ENCODE measurements around the gene USP8. TPM values are rescaled to one million over a fixed set of nuclear protein-coding genes. Genes with fewer than 3 reads are reported as not detected.

USP8 gene
- polyA plus RNA-seq, 3 donors, result 32.1 to 62.4 (median 37.3) TPM

- Histone ChIP-seq H3K27ac (ENCODE audit: low read depth in 1 of 2, low read length in 2 of 2) (no peak overlapping the region), H2AFZ (ENCODE audit: insufficient read depth, low read depth, low read length, poor library complexity, severe bottlenecking) (no peak overlapping the region), H3K9me3 (replicated peaks in 1 of 2; ENCODE audit: control insufficient read depth in 1 of 2, insufficient read depth in 1 of 2, low read length in 2 of 2) (no peaks in the 10 kb centered on the region), H3K36me3 (replicated peaks in 1 of 2; ENCODE audit: control insufficient read depth in 1 of 2, insufficient read depth in 2 of 2, low read length in 2 of 2) (no peaks in the 10 kb centered on the region), H3K9ac (ENCODE audit: insufficient read depth, low read length, poor library complexity, severe bottlenecking) (no peak overlapping the region), H3K27me3 (ENCODE audit: control insufficient read depth in 2 of 2, insufficient read depth in 2 of 2, low read length in 2 of 2) (no peaks in the 10 kb centered on the region), H4K20me1 (ENCODE audit: insufficient read depth, low read length) (no peaks in the 10 kb centered on the region), H3K4me1 (ENCODE audit: control insufficient read depth in 1 of 2, insufficient read depth in 2 of 2, low read length in 2 of 2) (no peaks in the 10 kb centered on the region), H3K4me3 (replicated peaks in 1 of 3; ENCODE audit: low read depth in 2 of 3, low read length in 3 of 3) (no peak overlapping the region), H3K79me2 (ENCODE audit: insufficient read depth, low read length) (no peaks in the 10 kb centered on the region), H3K4me2 (replicated peaks; ENCODE audit: extremely low read depth, low read length, poor library complexity, severe bottlenecking) (no peak overlapping the region)
- peaks cover 0 to 5% (median 0%) of the 10 kb centered on the region in 7 donors for H3K9me3 Mint-ChIP-seq
- H3K27ac Mint-ChIP-seq, result no peak overlapping the region
- no peaks in the 10 kb centered on the region for H3K36me3 Mint-ChIP-seq
- DNase-seq, result no peak
- TF ChIP-seq CTCF (IDR thresholded peaks at IDR 0.05), result no peak
- no CpG with 5 or more reads among the region's 2 CpGs for WGBS (ENCODE audit: insufficient coverage)
- no peak overlapping the region for H3K4me3 Mint-ChIP-seq
- H3K27me3 Mint-ChIP-seq (ENCODE audit: low read depth in 3 of 3), result peaks cover 0 to 4% (median 0%) of the 10 kb centered on the region in 3 donors
- intact Hi-C loops (cut with micrococcal nuclease), result no loop called here
- no peaks in the 10 kb centered on the region for H3K4me1 Mint-ChIP-seq
Measured at GRCh38 chr15:50542887-50543210, 118.6 kb downstream of the USP8 start.

GRCh38 chr15:50543556-50543955 lies 119.4 kb downstream of the USP8 start:
- H3K4me3 Mint-ChIP-seq, result no peak overlapping the region
- TF ChIP-seq CTCF (IDR thresholded peaks at IDR 0.05), result no peak
- peaks cover 0 to 4% (median 0%) of the 10 kb centered on the region in 3 donors for H3K27me3 Mint-ChIP-seq (ENCODE audit: low read depth in 3 of 3)
- H3K36me3 ChIP-seq (replicated peaks in 1 of 2; ENCODE audit: control insufficient read depth in 1 of 2, insufficient read depth in 2 of 2, low read length in 2 of 2), result no peaks in the 10 kb centered on the region
- H3K4me2 ChIP-seq (replicated peaks; ENCODE audit: extremely low read depth, low read length, poor library complexity, severe bottlenecking), result no peak overlapping the region
- no peaks in the 10 kb centered on the region for H3K27me3 ChIP-seq (ENCODE audit: control insufficient read depth in 2 of 2, insufficient read depth in 2 of 2, low read length in 2 of 2)
- no peak overlapping the region for H3K27ac Mint-ChIP-seq
- H3K9ac ChIP-seq (ENCODE audit: insufficient read depth, low read length, poor library complexity, severe bottlenecking), result no peak overlapping the region
- H3K9me3 ChIP-seq (replicated peaks in 1 of 2; ENCODE audit: control insufficient read depth in 1 of 2, insufficient read depth in 1 of 2, low read length in 2 of 2), result no peaks in the 10 kb centered on the region
- no peaks in the 10 kb centered on the region for H4K20me1 ChIP-seq (ENCODE audit: insufficient read depth, low read length)
- WGBS (ENCODE audit: insufficient coverage), result 100% methylated on average over 2 of the region's 3 CpGs
- H3K36me3 Mint-ChIP-seq, result no peaks in the 10 kb centered on the region
- H3K4me1 ChIP-seq (ENCODE audit: control insufficient read depth in 1 of 2, insufficient read depth in 2 of 2, low read length in 2 of 2), result no peaks in the 10 kb centered on the region
- H3K4me3 ChIP-seq (replicated peaks in 1 of 3; ENCODE audit: low read depth in 2 of 3, low read length in 3 of 3), result no peak overlapping the region
- no peak overlapping the region for H2AFZ ChIP-seq (ENCODE audit: insufficient read depth, low read depth, low read length, poor library complexity, severe bottlenecking)
- no peak for DNase-seq
- intact Hi-C loops (cut with micrococcal nuclease), result no loop called here
- peaks cover 0 to 5% (median 0%) of the 10 kb centered on the region in 7 donors for H3K9me3 Mint-ChIP-seq
- H3K79me2 ChIP-seq (ENCODE audit: insufficient read depth, low read length), result no peaks in the 10 kb centered on the region
- H3K4me1 Mint-ChIP-seq, result no peaks in the 10 kb centered on the region
- no peak overlapping the region for H3K27ac ChIP-seq (ENCODE audit: low read depth in 1 of 2, low read length in 2 of 2)

Data from CD14-positive monocyte (primary cell).